Suprapubic skin (tissue), 3 donors: ENCODE measurements around the gene FKBP1B.

Experiments used
- POLR2A ChIP-seq, 2 donors: fragments of 450-650 bp; IDR thresholded peaks; one replicate each; pipeline ENCODE4 v1.6.1; 2017; ENCODE audit warnings: antibody characterized with exemption in 2 of 2, mild to moderate bottlenecking in 2 of 2, moderate library complexity in 2 of 2
- TF ChIP-seq, protein P1 (sequence below), 2 donors: fragments of 200-600 bp in 1 of 2; fragments of 450-650 bp in 1 of 2; sonication (generic) in 1 of 2; IDR thresholded peaks; one replicate each; pipeline ENCODE4 v1.5.1; 2016 to 2019; ENCODE audit warnings: antibody characterized with exemption in 2 of 2, mild to moderate bottlenecking in 1 of 2, moderate library complexity in 1 of 2

DNA sequence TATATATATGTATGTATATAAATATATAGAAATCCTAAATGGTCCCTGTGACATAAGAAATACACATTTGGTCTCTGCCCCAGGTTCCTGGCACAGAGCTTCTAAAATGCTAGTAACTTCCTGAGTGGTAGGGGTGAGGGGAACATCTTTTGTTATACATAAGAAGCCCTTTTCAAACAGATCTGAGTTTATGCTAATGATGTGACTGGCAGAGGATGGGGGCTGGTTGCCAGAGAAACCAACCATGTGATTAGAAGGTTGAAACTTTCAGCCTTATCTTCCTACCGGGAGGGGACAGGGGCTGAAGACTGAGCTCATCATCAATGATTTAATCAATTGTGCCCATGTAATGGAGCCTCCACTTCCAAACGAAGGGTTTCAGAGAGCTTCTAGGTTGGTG lies 23.3 kb upstream of the FKBP1B start:
- TF ChIP-seq POLR2A (IDR thresholded peaks at IDR 0.05), result no peak
- TF ChIP-seq, protein P1, sequence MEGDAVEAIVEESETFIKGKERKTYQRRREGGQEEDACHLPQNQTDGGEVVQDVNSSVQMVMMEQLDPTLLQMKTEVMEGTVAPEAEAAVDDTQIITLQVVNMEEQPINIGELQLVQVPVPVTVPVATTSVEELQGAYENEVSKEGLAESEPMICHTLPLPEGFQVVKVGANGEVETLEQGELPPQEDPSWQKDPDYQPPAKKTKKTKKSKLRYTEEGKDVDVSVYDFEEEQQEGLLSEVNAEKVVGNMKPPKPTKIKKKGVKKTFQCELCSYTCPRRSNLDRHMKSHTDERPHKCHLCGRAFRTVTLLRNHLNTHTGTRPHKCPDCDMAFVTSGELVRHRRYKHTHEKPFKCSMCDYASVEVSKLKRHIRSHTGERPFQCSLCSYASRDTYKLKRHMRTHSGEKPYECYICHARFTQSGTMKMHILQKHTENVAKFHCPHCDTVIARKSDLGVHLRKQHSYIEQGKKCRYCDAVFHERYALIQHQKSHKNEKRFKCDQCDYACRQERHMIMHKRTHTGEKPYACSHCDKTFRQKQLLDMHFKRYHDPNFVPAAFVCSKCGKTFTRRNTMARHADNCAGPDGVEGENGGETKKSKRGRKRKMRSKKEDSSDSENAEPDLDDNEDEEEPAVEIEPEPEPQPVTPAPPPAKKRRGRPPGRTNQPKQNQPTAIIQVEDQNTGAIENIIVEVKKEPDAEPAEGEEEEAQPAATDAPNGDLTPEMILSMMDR (IDR thresholded peaks at IDR 0.05), result no peak
